ENCODE results near the gene SARDH.

The SARDH gene

GRCh38 chr9:133701321-133701980 lies 36.7 kb downstream of the SARDH start:
- no peak for DNase-seq (ENCODE audit: low read depth)
- no peak overlapping the region for H3K4me3 ChIP-seq (ENCODE audit: low read depth, low read length)
- no peak for TF ChIP-seq CTCF (IDR thresholded peaks at IDR 0.05; ENCODE audit: insufficient read depth, low read depth, low read length, missing control alignments)

GRCh38 chr9:133700819-133701320 lies 37.3 kb downstream of the SARDH start:
- DNase-seq (ENCODE audit: low read depth): no peak
- TF ChIP-seq CTCF (IDR thresholded peaks at IDR 0.05; ENCODE audit: insufficient read depth, low read depth, low read length, missing control alignments): no peak

GRCh38 chr9:133699546-133699945 lies 38.6 kb downstream of the SARDH start:
- no peak for DNase-seq (ENCODE audit: low read depth)
- no peak overlapping the region for H3K4me3 ChIP-seq (ENCODE audit: low read depth, low read length)
- TF ChIP-seq CTCF (IDR thresholded peaks at IDR 0.05; ENCODE audit: insufficient read depth, low read depth, low read length, missing control alignments): no peak

More at GRCh38 chr9:133700819-133701320, 37.3 kb downstream of the SARDH start:
- no peak overlapping the region for H3K4me3 ChIP-seq (ENCODE audit: low read depth, low read length)

- no peak for TF ChIP-seq CTCF (IDR thresholded peaks at IDR 0.05; ENCODE audit: insufficient read depth, low read depth, low read length, missing control alignments)
- no peak for DNase-seq (ENCODE audit: low read depth)
- no peak overlapping the region for H3K4me3 ChIP-seq (ENCODE audit: low read depth, low read length)
Observed at GRCh38 chr9:133696071-133696472, 42.1 kb downstream of the SARDH start.

- TF ChIP-seq CTCF (IDR thresholded peaks at IDR 0.05; ENCODE audit: insufficient read depth, low read depth, low read length, missing control alignments): no peak
- no peak overlapping the region for H3K4me3 ChIP-seq (ENCODE audit: low read depth, low read length)
- DNase-seq (ENCODE audit: low read depth): no peak
Observed at GRCh38 chr9:133694686-133695085, 43.5 kb downstream of the SARDH start.

GRCh38 chr9:133693703-133694529 lies 44.2 kb downstream of the SARDH start:
- no peak for DNase-seq (ENCODE audit: low read depth)
- H3K4me3 ChIP-seq (ENCODE audit: low read depth, low read length): no peak overlapping the region

More at GRCh38 chr9:133693703-133694529, 44.2 kb downstream of the SARDH start:
- TF ChIP-seq CTCF (IDR thresholded peaks at IDR 0.05; ENCODE audit: insufficient read depth, low read depth, low read length, missing control alignments): no peak

Data from GM12865 (cell line).